LoVo (cell line): ENCODE data around the gene KCNJ16.

Experiments
- DNase-seq: peaks from one replicate; pipeline ENCODE4 v3.0.0-alpha.2; 2016; ENCODE audit warnings: low spot score

Gene KCNJ16

DNA sequence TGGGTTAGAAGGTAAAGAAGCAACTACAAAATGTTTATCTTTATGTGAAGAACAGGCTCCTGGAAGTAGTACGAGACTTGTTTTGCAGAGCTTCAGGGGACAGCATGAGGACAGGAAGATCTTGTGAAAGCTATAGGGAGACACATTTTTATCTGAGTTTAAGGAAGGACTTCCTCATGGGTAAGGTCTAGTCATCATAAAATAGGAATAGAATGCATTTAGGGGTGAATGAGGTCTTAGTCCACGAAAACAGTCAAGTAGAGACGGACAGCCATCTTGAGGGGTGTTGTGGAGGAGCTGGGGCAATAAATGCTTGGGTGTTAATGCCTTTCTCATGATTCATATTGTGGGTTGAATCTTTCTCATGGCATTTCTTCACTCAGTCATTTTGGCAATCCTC lies 24.3 kb downstream of the KCNJ16 start:
- DNase-seq = no peak

DNA sequence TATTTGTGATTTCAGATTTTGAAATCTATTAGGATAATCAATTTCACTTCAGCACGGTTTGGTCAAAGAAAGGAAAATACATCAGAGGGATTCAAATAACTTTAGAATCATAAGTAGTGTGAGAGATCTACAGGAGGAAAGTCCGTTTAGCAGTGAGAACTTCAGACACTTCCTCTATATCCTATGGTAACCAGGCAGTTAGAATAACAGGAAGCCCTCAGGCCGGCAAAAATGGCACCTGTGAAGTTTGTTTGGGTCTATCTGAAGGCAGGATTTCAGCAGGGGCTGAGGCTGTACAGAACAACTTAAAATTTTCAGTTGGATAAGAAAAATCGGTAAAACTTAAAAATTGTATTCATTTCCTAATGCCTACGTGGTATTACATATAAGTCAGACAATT lies 24.9 kb downstream of the KCNJ16 start:
- DNase-seq = no peak

DNA sequence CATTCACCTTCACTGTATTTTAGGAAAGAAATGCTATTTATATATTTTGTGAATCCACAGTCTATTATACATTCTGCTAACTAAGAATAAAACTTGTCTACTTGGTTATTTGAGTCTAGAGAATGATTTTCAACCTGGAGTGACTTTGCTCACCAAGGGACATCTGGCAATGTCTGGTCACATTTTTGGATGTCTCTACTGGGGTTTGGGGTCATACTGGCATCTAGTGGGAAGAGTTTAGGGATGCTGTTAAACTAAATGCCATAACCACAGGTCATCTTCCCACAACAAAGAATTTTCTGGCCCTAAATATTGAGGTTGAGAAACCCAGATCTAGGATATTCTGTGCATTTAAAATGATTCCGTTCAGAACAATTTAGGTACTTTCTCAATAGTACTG lies 26.0 kb downstream of the KCNJ16 start:
- no peak for DNase-seq

DNA sequence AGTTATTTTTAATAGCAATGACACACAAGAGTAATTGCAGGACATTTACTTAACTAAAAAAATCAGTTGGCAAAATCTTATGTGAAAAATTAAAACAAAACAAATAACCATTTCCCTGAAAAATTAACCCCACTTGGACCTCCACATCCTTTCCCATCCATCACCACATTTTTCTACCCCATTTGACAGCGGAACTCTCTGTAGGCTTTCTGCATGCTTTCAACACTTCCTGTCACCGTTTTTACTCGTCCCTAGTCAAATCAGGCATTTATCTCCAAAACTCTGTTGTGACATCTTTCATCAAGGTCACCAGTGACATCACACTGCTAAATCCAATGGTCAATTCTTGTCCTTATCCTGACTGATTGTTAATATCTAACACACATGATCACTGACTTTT lies 27.5 kb downstream of the KCNJ16 start:
- DNase-seq = no peak

DNA sequence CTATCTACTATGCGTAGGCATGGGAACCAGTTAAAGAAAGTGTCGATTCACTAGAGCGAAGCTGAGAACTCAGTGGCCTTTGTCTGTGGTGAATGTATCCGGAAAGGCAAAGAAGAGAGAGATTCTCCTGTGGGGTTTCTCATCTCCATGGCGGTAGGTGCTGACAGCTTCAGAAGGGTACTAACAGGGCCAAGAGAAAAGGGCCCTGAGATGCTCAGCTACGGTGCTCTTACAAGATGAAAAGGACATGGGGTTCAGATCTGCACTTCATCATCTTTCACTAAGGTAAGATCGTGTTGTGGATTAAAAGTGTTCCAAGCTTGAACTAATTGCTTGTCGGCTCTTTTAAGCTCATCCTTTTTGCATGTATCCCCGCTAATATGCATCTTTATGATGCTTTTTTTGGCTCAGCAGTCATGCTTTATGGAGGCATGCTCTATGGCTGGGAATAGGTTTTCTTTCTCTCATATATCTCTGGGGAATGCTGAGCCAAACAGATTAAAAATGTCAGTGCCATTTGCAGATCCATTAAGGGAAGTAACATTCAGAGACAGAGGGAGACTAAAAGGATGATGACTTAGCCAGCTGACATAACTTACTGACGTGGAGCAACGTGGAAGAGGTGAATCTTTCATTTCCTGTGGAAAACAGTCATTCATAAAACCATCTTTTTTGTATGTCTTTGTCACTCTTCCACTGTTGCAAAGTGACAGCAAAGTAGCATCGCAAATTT lies 29.9 kb downstream of the KCNJ16 start:
- DNase-seq = no peak

DNA sequence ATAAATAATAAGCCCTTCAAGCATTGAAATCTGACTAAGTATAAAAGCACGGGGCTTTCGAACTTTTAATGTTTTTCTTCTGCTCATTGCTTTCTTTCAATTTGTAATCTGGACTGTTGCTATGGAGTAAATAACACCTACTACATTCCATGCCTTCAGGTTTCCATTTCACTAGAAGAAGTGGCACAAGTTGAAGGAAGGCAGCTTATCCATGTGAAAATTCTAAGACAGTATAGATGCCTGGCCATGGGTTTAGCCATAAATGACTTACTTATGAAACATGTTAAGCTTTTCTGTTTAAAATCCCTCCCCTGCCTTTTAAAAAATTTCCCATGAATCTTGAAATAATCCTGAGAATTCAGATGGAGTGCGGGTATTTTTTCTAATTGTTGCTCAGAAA lies 30.6 kb downstream of the KCNJ16 start:
- no peak for DNase-seq

DNA sequence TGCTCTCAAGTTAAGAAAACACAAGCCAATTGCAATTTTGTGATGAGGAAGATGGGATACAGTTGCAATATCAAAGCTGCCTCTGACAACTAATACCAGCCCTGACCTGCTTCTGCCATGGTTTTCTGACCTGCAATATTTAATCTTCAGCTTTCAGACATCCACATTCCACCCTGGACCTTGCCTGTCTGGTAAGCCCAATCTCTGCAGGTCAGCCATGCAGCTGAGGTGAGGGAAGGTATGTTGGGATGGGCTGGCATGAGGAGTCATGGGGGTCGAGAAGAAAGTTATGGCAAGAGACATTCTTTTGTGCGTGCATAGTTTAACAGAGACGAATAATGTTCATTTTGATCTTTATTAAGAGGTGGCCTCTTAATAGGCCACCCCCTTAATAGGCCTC lies 31.5 kb downstream of the KCNJ16 start:
- no peak for DNase-seq

DNA sequence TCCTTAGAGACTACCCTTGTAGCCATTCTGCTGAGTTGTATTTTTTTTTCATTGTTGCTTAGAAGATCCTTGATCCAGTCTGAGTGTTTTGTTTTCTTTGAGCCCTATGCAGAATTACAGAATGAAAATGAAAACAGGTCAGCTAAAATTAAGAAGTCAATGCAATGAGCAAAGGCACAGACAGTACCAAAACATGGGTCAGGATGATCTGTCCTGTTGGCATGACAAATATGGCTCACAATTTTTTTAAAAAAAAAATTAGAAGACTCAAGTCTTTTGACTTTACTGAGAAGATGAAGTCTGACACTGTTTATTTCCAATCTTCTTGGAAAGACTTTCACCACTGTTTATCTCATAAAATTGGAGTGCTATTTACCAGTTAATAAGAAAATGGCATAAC lies 32.4 kb downstream of the KCNJ16 start:
- DNase-seq = no peak

DNA sequence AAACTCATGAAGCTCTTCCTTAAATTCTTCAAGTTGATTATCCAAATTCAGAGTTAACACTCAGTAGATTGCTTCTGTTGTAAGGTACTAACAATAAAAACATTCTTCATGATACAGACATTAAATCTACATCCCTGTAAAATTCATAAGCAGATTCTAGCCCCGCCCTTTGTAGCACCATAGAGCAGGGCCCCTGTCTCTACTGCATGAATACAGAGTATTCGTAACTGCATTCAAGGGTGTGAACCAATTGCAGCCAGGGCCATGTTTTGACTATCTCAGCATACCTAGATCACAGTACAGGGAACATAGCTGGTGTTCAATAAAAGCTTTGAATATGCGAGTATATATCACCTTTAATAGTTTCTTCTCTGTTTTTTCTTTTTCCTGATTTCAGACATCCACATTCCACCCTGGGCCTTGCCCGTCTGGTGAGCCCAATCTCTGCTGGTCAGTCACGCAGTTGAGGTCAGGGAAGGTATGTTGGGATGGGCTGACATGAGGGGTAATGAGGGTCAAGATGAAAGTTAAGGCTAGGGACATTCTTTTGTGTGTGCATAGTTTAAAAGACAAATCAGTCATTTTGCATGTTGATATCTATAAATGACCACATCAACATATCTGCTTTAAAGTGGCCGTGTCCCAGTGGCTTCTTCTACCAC lies 33.0 kb downstream of the KCNJ16 start:
- DNase-seq = no peak

DNA sequence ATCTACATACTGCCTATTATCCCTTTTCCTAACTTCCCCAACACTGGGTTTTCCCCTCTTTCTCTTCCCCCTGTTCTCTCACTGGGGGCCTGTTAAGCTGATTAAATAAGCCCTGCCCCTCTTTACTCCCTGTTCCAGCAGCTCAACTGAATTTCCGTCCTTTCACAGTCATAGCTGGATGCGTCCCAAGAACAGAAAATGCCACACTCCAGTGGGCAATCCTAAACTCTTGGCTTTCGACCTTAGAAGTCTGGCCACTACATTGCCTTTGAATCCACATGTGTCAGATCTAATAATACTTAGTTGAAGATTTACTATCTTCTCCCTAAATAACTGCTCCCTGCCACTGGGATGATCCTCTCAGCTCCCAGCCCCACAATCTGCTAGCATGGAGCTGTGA lies 34.5 kb downstream of the KCNJ16 start:
- DNase-seq = no peak

DNA sequence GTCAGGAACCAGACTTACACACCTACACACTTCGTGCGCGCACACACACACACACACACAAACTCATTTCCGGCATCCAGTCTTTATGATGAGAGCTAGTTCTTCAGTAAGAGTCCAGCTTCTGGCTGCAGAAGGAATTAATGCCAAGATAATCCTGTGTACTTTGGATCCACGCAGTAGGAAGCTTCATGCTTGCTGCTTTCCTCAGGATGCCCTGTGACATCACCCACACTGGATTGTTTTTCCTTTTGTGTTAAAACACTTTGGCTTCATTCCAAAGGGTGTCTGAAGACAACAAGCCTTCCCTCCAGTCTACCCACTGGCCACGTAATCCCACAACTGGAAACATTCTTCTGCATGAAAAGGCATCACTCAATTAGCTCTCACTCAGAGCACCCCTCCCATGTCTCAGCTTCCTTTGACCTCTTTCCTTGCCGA lies 35.4 kb downstream of the KCNJ16 start:
- no peak for DNase-seq

DNA sequence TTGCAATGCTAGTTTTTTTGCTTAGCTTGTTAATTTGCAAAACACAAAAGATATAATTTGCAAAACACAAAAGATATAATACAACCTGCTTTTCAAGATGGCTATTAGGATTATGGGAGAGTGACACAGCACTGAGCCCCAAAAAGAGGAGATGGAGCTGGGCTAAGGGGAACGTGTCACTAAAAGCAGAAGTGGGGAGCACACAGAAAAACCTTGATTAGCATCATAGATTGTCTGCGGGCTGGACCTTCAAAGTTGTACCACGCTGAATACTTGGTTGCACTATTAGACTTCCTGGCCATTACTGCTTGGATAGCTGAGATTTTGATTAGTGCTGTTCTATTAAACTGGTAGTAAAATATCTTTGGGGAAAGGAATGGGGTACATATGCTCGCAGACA lies 36.2 kb downstream of the KCNJ16 start:
- no peak for DNase-seq

DNA sequence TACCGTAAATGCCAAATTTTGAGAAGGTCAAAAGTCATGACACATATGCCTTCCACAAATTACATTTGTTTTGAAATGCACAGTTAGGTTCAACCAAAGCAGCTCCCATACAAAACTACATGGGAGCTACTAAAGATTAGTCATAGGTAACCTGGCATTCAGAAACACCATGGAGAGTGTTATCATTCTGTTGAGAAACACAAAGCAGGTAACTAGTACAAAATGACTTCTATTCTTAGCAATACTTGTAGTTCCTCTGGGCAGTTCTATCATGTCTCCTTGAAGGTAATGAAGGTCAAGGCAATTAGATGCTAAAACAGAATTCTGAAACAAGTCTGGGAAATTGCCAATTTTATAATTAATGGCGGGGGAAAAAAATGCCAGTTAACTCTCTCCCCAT lies 39.4 kb downstream of the KCNJ16 start:
- DNase-seq = no peak

DNA sequence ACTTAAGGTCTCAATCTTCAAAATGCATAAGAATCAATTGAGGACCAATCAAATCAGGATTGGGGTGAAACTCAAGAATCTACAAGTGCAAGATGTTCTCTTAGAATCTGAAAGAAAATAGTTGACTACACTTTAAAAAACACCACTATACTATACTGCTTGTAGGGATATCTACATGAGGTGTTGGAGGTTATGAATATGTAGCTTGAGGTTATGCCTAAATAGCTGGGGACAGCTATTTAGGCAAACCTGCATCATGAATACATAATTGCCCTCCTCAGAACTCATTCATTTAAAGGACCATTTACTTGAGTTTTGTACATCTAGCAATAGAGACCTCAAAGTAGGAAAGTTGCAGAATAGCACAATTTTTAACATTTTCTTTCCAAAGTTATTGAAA lies 40.1 kb downstream of the KCNJ16 start:
- DNase-seq = no peak

DNA sequence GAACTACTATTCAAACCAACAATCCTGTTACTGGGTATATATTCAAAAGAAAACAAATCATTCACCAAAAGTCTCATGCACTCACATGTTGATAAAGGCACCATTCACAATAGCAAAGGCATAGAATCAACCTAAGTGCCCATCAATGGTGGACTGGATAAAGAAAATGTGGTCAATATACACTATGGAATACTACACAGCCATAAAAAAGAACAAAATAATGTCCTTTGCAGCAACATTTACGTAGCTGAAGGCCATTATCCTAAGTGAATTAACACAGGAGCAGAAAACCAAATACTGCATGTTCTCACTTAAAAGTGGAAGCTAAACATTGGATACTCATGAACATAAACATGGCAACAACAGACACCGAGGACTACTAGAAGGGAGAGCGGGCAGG lies 41.9 kb downstream of the KCNJ16 start:
- DNase-seq = no peak

DNA sequence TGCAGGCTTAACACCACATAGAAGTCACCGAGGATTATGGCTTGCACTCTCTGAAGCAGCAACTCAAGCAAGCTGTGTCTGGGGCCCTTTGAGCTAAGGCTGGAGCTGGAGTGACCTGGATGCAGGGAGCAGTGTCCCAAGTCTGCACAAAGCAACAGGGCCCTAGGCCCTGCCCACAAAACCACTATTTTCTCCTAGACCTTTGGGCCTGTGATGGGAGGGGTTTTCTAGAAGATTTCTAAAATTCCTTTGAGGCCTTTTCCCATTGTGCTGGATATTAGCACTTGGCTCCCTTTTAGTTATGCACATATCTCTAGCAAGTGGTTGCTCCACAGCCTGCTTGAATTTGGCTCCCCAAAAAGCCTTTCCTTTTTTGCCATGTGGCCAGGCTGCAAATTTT lies 44.5 kb downstream of the KCNJ16 start:
- no peak for DNase-seq

DNA sequence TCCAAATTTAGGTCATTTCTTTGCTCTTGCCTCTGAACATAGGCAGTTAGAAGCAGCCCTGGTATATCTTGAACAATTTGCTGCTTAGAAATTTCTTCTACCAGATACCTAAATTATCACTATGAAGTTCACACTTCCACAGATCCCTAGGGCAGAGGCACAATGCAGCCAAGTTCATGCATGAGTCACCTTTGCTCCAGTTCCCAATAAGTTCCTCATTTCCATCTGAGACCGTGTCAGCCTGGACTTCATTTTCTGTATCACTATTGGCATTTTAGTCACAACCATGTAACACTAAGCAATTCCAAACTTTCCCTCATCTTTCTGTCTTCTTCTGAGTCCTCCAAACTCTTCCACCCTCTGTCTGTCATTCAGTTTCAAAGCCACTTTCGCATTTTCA lies 45.0 kb downstream of the KCNJ16 start:
- DNase-seq = no peak

DNA sequence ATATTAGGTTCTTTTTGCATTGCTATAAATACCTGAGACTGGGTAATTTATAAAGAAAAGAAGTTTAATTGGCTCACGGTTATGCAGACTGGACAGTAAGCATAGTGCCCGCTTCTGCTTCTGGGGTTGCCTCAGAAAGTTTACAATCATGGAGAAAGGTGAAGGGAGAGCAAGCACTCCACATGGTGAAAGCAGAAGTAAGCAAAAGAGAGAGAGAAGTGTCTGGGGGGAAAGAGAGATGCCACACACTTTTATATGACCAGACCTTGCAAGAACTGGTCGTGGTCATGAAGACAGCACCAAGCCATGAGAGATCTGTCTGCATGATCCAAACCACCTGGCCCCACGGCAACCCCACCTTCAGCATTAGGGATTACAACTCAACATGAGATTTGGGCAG lies 45.4 kb downstream of the KCNJ16 start:
- no peak for DNase-seq

DNA sequence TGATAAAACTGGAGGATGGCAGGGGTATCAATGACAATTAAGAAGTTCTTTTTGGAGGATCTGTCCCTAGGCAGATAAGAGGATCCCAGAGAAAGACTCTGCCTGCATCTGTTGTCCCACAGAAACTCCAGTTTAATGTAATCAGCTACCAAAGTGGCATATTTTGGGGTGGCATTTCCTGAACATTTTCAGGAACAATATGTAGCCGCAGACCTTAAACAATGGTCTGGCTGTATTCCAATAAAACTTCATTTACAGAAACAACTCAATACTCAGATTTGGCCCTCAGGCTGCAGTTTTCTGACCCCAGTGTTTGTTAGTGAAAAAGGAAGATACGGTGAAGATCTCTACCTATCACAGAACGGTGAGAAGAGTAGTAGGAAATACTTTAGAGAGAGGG lies 46.1 kb downstream of the KCNJ16 start:
- DNase-seq = no peak

DNA sequence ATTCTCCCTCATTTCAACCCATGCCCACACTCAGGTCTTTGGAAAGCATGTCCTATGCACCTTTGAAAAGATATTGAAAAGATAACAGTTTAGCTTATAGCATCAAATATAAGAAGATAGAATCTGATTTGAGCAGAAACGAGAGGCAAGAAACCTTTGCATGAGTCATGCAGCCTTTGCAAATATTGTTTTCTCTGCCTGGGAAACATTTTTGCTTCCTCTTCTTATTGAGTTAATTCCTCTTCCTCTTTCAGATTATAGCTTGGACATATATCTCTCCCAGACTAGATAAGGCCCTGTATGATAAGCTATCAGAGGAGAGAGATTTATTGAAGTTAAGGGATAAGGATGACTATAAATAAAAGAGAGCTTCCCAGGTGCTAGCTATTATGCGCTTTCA lies 48.2 kb downstream of the KCNJ16 start:
- DNase-seq = no peak

DNA sequence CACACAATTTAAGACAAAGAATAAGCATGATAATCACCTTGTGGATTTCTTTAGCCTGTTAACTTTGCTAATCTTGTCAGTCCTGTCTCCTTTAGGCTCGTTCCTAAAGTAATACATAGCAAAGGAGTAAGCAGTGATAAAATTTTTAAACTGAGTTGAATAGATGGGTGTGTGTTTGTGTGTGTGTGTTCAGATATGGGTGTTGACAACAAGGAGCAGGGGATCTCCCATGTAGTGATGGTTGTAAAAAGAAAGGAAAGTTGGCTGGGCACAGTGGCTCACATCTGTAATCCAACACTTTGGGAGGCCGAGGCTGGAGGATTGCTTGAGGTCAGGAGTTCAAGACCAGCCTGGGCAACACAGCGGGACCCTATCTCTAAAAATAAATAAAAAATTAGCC lies 49.7 kb downstream of the KCNJ16 start:
- no peak for DNase-seq

DNA sequence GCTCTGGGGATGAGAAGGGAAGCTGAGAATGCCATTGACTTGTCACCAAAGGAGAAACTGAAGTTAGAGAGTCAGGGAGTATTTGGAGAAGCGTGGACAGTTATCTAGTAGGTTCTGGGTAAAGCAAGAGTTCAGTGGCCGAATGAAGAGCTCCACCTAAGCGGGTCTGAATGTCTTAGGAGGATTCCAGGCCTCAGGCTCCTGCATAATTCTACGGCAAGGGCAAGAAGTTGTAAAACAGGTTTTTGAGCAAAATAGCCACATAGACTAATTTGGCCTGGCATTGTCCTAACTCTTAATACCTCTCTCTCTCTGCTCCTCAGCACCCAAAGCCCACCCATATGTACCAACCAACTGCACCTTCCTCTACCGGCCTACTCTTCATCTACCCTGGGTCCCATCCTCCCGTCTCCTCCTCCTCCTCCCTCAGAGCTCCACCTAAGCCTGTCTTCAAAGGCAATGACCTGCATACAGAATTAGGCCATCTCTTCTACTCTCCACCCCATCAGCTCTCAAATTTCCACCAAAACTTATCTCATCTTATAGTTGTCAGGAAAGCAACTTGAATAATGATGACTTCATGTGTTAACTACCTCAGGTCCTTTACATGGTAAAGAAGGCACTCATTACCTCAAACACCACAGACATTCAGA lies 52.3 kb downstream of the KCNJ16 start:
- DNase-seq = no peak

DNA sequence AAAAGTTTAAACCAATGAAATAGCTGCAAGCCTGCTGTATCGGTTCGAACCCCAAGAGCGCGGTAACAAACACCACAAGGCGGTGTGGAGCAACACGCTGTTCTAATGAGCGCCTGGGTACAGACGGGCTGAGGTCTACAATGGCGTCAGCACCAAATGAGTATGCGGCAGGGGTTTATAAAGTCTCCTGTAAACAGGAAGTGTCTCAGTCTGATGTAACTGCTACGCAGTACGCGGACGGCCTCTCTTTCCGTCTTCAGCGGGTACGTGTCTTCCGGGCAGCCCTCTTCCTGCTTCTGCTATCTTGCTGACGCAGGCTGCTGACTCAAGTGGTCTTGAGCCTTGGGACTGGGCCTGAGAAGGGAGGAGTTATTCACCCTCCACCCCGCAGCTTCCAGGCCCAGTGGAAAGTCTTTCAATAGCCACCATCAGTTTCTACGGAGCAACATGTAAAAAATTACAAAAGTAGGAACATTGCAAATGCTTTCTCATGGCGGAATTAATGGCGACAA lies 53.8 kb downstream of the KCNJ16 start:
- DNase-seq = no peak
